Thoracic aorta (tissue), 2 donors: ENCODE results near the gene SDK2. TPM values are rescaled to one million over a fixed set of nuclear protein-coding genes. Genes with fewer than 3 reads are reported as not detected.

Experiments
- ATAC-seq: fragments of 150-250 bp; one replicate; pipeline ENCODE4 v1.8.0; 2017; ENCODE audit warnings: low read depth; ENCODE audit not compliant: insufficient number of reproducible peaks, low FRiP score
- DNase-seq: peaks from one replicate; pipeline ENCODE4 v3.0.0-alpha.2; 2020; ENCODE audit warnings: low spot score
- H3K27ac ChIP-seq, 2 donors: fragments of 200-600 bp; sonication (generic); 1 replicate in 1 of 2; 2 replicates in 1 of 2; pipeline ENCODE4 v1.5.1; 2016; ENCODE audit warnings: mild to moderate bottlenecking in 2 of 2, moderate library complexity in 2 of 2
- H3K27me3 ChIP-seq: fragments of 200-600 bp; sonication (generic); replicated peaks from 2 replicates; pipeline ENCODE4 v1.6.0; 2016; ENCODE audit warnings: mild to moderate bottlenecking; ENCODE audit not compliant: insufficient read depth
- H3K36me3 ChIP-seq: fragments of 200-600 bp; sonication (generic); one replicate; pipeline ENCODE4 v1.5.1; 2016
- H3K4me1 ChIP-seq, 2 donors: fragments of 200-600 bp; sonication (generic); 1 replicate in 1 of 2; 2 replicates in 1 of 2; pipeline versions ENCODE4 v1.5.1 to v1.6.0; 2016; ENCODE audit warnings: low read depth in 2 of 2, mild to moderate bottlenecking in 1 of 2; ENCODE audit not compliant: control insufficient read depth in 1 of 2
- H3K4me3 ChIP-seq: fragments of 200-600 bp; sonication (generic); 2 replicates; pipeline ENCODE4 v1.5.1; 2016; ENCODE audit warnings: mild to moderate bottlenecking
- H3K9me3 ChIP-seq: fragments of 200-600 bp; sonication (generic); 2 replicates; pipeline ENCODE4 v1.5.1; 2016
- total RNA-seq, 2 donors: library from RNA; depleted of rRNA; stranded (reverse); fragments of >200 nt; gene quantifications; one replicate each; pipeline versions ENCODE4 v1.1.0 to v1.2.3, GENCODE V29; 2016
- TF ChIP-seq, protein P1 (sequence below): fragments of 200-600 bp; sonication (generic); IDR thresholded peaks from one replicate; pipeline ENCODE4 v1.5.1; 2019; ENCODE audit warnings: antibody characterized with exemption

The SDK2 gene
- total RNA-seq, 2 donors from 2014 or later = 6.0 to 8.9 TPM

DNA sequence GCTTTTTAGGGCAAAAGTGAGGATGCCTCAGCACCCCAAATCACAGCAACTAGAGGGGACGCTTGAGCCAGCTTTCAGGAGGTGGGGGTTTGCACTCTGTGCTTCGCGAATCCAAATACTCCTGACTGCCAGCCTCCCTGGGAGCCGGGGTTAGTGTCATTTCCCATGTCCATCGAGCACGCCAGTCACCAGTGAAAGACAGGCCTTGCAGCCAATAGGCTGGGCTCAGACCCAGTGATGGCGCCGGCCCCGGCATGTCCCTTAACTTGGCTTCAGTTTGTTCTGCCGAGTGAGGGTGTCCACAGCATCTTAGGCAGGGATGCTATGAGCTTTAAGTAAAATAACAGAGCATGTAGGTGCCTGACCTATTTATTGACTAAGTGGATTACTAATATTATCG is 281.5 kb downstream of the SDK2 start:
- TF ChIP-seq, protein P1, sequence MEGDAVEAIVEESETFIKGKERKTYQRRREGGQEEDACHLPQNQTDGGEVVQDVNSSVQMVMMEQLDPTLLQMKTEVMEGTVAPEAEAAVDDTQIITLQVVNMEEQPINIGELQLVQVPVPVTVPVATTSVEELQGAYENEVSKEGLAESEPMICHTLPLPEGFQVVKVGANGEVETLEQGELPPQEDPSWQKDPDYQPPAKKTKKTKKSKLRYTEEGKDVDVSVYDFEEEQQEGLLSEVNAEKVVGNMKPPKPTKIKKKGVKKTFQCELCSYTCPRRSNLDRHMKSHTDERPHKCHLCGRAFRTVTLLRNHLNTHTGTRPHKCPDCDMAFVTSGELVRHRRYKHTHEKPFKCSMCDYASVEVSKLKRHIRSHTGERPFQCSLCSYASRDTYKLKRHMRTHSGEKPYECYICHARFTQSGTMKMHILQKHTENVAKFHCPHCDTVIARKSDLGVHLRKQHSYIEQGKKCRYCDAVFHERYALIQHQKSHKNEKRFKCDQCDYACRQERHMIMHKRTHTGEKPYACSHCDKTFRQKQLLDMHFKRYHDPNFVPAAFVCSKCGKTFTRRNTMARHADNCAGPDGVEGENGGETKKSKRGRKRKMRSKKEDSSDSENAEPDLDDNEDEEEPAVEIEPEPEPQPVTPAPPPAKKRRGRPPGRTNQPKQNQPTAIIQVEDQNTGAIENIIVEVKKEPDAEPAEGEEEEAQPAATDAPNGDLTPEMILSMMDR = no peak

GRCh38 chr17:73360961-73361761 is 283.1 kb downstream of the SDK2 start:
- TF ChIP-seq, protein P1 = no peak
- no peaks in the 10 kb centered on the region for H3K36me3 ChIP-seq
- H3K4me3 ChIP-seq = no peak overlapping the region
- H3K27me3 ChIP-seq = no peaks in the 10 kb centered on the region
- ATAC-seq (no peak), DNase-seq (no peak)
- H3K4me1 ChIP-seq = peaks cover 0 to 14% of the 10 kb centered on the region in 2 donors
- no peak overlapping the region for H3K27ac ChIP-seq
- H3K9me3 ChIP-seq = no peaks in the 10 kb centered on the region

More for the DNA sequence above, 281.5 kb downstream of the SDK2 start:
- Histone ChIP-seq H3K4me1 (no peaks in the 10 kb centered on the region), H3K27me3 (no peaks in the 10 kb centered on the region), H3K4me3 (no peak overlapping the region), H3K9me3 (no peaks in the 10 kb centered on the region), H3K36me3 (no peaks in the 10 kb centered on the region), H3K27ac (no peak overlapping the region)
- no peak for DNase-seq
- no peak for ATAC-seq

DNA sequence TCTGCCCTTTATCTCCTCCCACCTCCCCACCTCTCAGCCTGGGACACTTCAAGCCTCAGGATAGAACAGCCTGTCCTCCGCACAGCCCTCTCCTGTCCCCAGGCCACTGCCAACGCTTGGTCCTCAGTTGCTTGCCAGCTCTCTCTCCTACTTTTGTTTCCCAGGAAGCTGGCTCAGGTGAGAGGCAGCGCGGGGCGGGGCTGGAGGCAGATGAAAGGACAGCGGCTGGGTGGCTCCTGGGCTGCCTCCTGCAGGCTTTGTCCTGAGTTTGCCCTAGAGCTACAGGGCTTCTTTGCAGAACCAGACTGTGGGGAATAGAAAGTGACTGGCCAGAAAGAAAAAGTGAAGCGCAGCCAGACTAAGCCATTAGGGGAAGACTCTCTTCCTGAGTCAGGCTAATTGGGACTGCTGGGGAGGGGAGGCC is 284.2 kb downstream of the SDK2 start:
- TF ChIP-seq, protein P1 = no peak
- no peak overlapping the region for H3K27ac ChIP-seq
- ATAC-seq = no peak

GRCh38 chr17:73359352-73359751 is 284.9 kb downstream of the SDK2 start:
- H3K36me3 ChIP-seq = no peaks in the 10 kb centered on the region
- no peaks in the 10 kb centered on the region for H3K27me3 ChIP-seq
- H3K4me3 ChIP-seq = no peak overlapping the region
- DNase-seq (no peak), ATAC-seq (no peak)
- TF ChIP-seq, protein P1 = no peak
- no peaks in the 10 kb centered on the region for H3K9me3 ChIP-seq
- no peak overlapping the region for H3K27ac ChIP-seq
- peaks cover 0 to 18% of the 10 kb centered on the region in 2 donors for H3K4me1 ChIP-seq

More for the DNA sequence above, 284.2 kb downstream of the SDK2 start:
- no peaks in the 10 kb centered on the region for H3K36me3 ChIP-seq
- no peaks in the 10 kb centered on the region for H3K27me3 ChIP-seq
- DNase-seq = no peak
- no peaks in the 10 kb centered on the region for H3K9me3 ChIP-seq
- H3K4me3 ChIP-seq = no peak overlapping the region
- peaks cover 0 to 18% of the 10 kb centered on the region in 2 donors for H3K4me1 ChIP-seq

GRCh38 chr17:73358668-73359067 is 285.6 kb downstream of the SDK2 start:
- Histone ChIP-seq H3K27ac (no peak overlapping the region), H3K27me3 (no peaks in the 10 kb centered on the region), H3K4me3 (no peak overlapping the region), H3K9me3 (no peaks in the 10 kb centered on the region), H3K36me3 (no peaks in the 10 kb centered on the region), H3K4me1 (peaks cover 0 to 18% of the 10 kb centered on the region in 2 donors)
- ATAC-seq (no peak), DNase-seq (no peak)
- TF ChIP-seq, protein P1 = no peak
